Suprapubic skin (tissue), 4 donors: ENCODE results near the gene ENOX2. TPM values are rescaled to one million over a fixed set of nuclear protein-coding genes. Genes with fewer than 3 reads are reported as not detected.

Experiments
- DNase-seq, 2 donors: peaks; one replicate each; pipeline ENCODE4 v3.0.0-alpha.2; 2019; ENCODE audit warnings: low spot score in 2 of 2
- H3K27ac ChIP-seq: fragments of 200-600 bp; sonication (generic); one replicate; pipeline ENCODE4 v1.5.1; 2019
- H3K27me3 ChIP-seq: fragments of 200-600 bp; sonication (generic); one replicate; pipeline ENCODE4 v1.5.1; 2019
- H3K36me3 ChIP-seq: fragments of 200-600 bp; sonication (generic); one replicate; pipeline ENCODE4 v1.5.1; 2019
- H3K4me1 ChIP-seq: fragments of 200-600 bp; sonication (generic); one replicate; pipeline ENCODE4 v1.5.1; 2019
- H3K4me3 ChIP-seq: fragments of 200-600 bp; sonication (generic); one replicate; pipeline ENCODE4 v1.5.1; 2019; ENCODE audit warnings: mild to moderate bottlenecking
- H3K9me3 ChIP-seq: fragments of 200-600 bp; sonication (generic); one replicate; pipeline ENCODE4 v1.5.1; 2019
- EP300 ChIP-seq: sonication (generic); formaldehyde crosslinking; IDR thresholded peaks from one replicate; pipeline ENCODE4 v1.6.1; 2017; ENCODE audit warnings: antibody characterized with exemption
- POLR2A ChIP-seq, 2 donors: fragments of 450-650 bp; IDR thresholded peaks; one replicate each; pipeline ENCODE4 v1.6.1; 2017; ENCODE audit warnings: antibody characterized with exemption in 2 of 2, mild to moderate bottlenecking in 2 of 2, moderate library complexity in 2 of 2
- POLR2AphosphoS5 ChIP-seq, 3 donors: sonication (generic); formaldehyde crosslinking; IDR thresholded peaks; one replicate each; pipeline ENCODE4 v1.6.1; 2017; ENCODE audit warnings: antibody characterized with exemption in 3 of 3
- WGBS: methylation state at CpG from one replicate; pipeline ENCODE4 v1.1.5; 2018; 5-methylcytosine and 5-hydroxymethylcytosine counted together
- total RNA-seq, 4 donors: library from RNA; depleted of rRNA; stranded (reverse); fragments of >200 nt; gene quantifications; one replicate each; pipeline ENCODE4 v1.1.0, GENCODE V29; 2016
- TF ChIP-seq, protein P1 (sequence below), 2 donors: fragments of 200-600 bp in 1 of 2; fragments of 450-650 bp in 1 of 2; sonication (generic) in 1 of 2; IDR thresholded peaks; one replicate each; pipeline ENCODE4 v1.5.1; 2016 to 2019; ENCODE audit warnings: antibody characterized with exemption in 2 of 2, mild to moderate bottlenecking in 1 of 2, moderate library complexity in 1 of 2

The ENOX2 gene
- total RNA-seq, 4 donors from 2014 or later: 9.6 to 11.1 (median 10.7) TPM

DNA sequence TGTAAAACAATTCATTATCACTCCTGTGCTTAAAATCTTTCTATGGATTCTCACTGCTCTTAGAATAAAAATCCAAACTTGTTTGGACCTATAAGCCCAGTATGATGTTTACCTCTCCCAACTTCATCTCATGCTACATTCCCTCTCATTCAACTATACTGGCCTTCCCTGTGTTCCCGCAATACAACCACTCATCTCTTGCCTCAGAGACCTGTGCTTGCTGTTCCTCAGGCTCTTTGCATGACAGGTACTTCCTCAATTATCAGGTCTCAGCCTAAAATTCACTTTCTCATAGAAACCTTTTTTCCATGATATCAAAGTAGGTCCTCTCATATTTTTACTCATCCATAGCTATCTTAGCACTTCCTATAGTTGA is 71.7 kb downstream of the ENOX2 start:
- Histone ChIP-seq H3K9me3 (no peaks in the 10 kb centered on the region), H3K4me1 (no peaks in the 10 kb centered on the region), H3K27ac (no peak overlapping the region), H3K4me3 (no peak overlapping the region), H3K36me3 (no peaks in the 10 kb centered on the region), H3K27me3 (no peaks in the 10 kb centered on the region)
- TF ChIP-seq EP300 (no peak), POLR2A (IDR thresholded peaks at IDR 0.05) (no peak)
- TF ChIP-seq, protein P1, sequence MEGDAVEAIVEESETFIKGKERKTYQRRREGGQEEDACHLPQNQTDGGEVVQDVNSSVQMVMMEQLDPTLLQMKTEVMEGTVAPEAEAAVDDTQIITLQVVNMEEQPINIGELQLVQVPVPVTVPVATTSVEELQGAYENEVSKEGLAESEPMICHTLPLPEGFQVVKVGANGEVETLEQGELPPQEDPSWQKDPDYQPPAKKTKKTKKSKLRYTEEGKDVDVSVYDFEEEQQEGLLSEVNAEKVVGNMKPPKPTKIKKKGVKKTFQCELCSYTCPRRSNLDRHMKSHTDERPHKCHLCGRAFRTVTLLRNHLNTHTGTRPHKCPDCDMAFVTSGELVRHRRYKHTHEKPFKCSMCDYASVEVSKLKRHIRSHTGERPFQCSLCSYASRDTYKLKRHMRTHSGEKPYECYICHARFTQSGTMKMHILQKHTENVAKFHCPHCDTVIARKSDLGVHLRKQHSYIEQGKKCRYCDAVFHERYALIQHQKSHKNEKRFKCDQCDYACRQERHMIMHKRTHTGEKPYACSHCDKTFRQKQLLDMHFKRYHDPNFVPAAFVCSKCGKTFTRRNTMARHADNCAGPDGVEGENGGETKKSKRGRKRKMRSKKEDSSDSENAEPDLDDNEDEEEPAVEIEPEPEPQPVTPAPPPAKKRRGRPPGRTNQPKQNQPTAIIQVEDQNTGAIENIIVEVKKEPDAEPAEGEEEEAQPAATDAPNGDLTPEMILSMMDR (IDR thresholded peaks at IDR 0.05): no peak
- no peak for DNase-seq
- 98% methylated on average over 1 of the region's 1 CpG for WGBS

DNA sequence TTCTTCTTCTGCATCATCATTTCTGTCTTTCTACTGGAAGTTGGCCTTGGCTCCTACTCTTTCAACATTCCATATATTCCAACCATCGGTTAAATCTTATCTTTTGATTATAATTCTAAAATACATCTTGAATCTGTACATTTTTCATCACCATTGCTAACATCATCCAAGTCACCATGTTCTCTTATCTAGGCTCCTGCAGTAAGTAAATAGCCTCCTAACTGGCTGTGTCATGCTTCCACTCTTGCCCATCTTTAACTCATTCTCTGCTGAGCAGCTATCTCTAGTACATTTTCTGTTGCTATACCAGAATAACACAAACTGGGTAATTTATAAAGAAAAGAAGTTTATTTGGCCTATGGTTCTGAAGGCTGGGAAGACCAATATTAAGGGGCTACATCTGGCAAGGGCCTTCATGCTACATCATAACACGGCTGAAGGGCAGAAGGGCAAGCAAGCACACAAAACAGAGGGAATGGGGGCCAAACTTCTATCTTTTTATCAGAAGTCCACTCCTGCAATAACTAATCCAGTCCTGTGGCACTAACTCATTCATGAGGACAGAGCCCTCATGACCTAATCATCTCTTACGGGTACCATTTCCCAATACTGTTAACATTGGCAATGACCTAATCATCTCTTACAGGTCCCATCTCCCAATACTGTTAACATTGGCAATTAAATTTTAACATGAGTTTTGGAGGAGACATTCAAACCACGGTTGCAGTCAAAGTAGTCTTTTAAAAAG is 72.2 kb downstream of the ENOX2 start:
- TF ChIP-seq, protein P1 (IDR thresholded peaks at IDR 0.05): no peak
- TF ChIP-seq EP300: no peak
- TF ChIP-seq POLR2A (IDR thresholded peaks at IDR 0.05): no peak
- TF ChIP-seq POLR2AphosphoS5 (IDR thresholded peaks at IDR 0.05): no peak

DNA sequence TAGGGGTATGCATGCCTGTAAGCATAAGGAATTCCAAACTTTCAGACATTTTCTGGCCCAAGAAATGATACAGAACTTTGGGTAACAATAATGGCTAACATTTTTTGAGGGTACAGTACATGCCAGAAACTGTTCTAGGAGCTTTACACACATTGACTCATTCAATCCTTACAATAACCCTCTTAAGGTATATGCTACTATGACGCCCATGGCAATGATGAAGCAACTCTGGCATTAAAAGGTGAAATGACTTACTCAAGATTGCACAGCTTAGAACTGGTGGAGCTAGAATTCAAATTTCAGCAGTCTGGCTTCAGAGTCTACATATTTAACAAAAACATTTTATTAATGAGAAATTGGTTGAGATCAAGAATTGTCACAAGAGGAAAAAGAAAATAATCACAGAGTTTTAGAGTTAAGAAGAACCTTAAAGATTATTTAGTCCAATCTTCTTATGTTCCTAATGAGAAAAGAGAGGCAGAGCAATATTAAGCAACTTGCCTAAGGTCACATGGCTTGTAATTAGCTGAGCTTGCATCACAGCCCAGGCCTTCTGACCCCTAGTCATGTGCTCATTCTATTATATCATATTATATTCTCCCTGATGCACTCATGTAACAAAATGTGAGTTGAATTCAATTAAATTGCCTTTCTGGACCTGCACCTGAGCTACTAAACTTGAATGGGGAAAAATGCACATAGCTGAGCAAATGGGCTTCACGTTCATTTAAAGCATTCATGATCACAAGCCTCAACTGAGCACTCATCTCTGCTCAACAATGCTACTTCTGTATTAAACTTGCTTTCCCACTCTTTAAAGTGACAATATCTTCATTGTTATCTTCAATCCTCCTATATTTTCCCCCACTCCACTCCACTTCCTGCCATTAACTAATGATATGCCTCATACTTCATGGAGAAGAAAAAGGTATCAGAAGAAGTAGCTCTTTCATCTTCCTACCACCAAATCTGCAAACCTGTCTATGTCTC is 73.2 kb downstream of the ENOX2 start:
- TF ChIP-seq, protein P1 (IDR thresholded peaks at IDR 0.05): no peak
- no peak for TF ChIP-seq POLR2AphosphoS5 (IDR thresholded peaks at IDR 0.05)
- no peak for TF ChIP-seq POLR2A (IDR thresholded peaks at IDR 0.05)
- no peak for TF ChIP-seq EP300
- no peak for DNase-seq
- H3K4me3 ChIP-seq: no peak overlapping the region
- H3K36me3 ChIP-seq: no peaks in the 10 kb centered on the region
- H3K4me1 ChIP-seq: no peaks in the 10 kb centered on the region
- H3K27me3 ChIP-seq: no peaks in the 10 kb centered on the region
- H3K9me3 ChIP-seq: no peaks in the 10 kb centered on the region
- H3K27ac ChIP-seq: no peak overlapping the region
- 52% methylated on average over 2 of the region's 2 CpGs for WGBS

More for the DNA sequence above, 72.2 kb downstream of the ENOX2 start:
- Histone ChIP-seq H3K27ac (no peak overlapping the region), H3K4me3 (no peak overlapping the region), H3K27me3 (no peaks in the 10 kb centered on the region), H3K9me3 (no peaks in the 10 kb centered on the region), H3K36me3 (no peaks in the 10 kb centered on the region), H3K4me1 (no peaks in the 10 kb centered on the region)
- WGBS: 81% methylated on average over 4 of the region's 4 CpGs
- DNase-seq: no peak

DNA sequence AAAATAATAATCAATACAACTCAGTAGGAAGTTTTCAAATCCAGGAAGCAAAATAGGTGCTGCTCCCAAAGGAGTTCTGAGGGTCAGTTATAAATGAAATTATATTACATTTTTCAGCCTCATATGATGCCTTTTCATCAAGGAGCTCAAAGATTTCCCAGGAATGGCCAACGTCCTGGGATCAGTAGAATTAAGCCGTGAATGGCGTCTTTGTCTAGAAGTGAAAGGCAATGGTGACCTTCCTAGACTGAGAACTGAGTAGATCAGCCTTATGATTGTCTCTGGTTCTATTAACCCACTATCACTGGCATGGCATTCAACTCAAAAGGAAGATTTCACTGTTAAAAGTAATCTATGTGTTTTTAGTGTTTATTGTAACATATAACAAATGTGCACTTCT is 74.4 kb downstream of the ENOX2 start:
- H3K4me3 ChIP-seq: no peak overlapping the region
- no peak for DNase-seq
- H3K9me3 ChIP-seq: no peaks in the 10 kb centered on the region
- 72% methylated on average over 3 of the region's 3 CpGs for WGBS
- no peak for TF ChIP-seq POLR2A (IDR thresholded peaks at IDR 0.05)
- TF ChIP-seq EP300: no peak
- TF ChIP-seq POLR2AphosphoS5 (IDR thresholded peaks at IDR 0.05): no peak
- TF ChIP-seq, protein P1 (IDR thresholded peaks at IDR 0.05): no peak
- no peak overlapping the region for H3K27ac ChIP-seq
- H3K27me3 ChIP-seq: no peaks in the 10 kb centered on the region
- no peaks in the 10 kb centered on the region for H3K36me3 ChIP-seq
- H3K4me1 ChIP-seq: no peaks in the 10 kb centered on the region

DNA sequence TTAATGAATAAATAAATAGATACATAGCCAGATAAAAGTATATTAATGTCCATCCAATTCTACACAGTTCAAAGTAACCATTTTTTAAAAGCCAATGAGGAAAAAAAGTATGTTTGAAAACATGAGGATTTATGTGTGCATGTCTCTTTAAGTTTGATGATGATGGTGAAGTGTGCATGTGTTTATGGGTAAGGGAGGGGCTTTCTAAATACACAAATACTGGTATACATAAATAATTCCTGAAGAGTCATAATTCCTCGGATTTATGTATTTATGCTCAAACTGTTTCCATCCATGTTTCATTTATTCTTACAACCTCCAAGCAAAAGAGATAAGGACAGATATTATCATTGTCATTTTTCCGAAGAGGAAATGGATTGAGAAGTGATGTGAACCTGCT is 75.4 kb downstream of the ENOX2 start:
- Histone ChIP-seq H3K27ac (no peak overlapping the region), H3K36me3 (no peaks in the 10 kb centered on the region), H3K4me1 (no peaks in the 10 kb centered on the region), H3K4me3 (no peak overlapping the region), H3K27me3 (no peaks in the 10 kb centered on the region), H3K9me3 (no peaks in the 10 kb centered on the region)
- no peak for DNase-seq
- WGBS: 71% methylated on average over 2 of the region's 2 CpGs
- TF ChIP-seq POLR2A (IDR thresholded peaks at IDR 0.05) (no peak), POLR2AphosphoS5 (IDR thresholded peaks at IDR 0.05) (no peak), EP300 (no peak)
- TF ChIP-seq, protein P1 (IDR thresholded peaks at IDR 0.05): no peak
